Left ventricle myocardium inferior (tissue), 1 donor: Measurements from ENCODE around the gene SEPHS2. TPM values are rescaled to one million over a fixed set of nuclear protein-coding genes. Genes with fewer than 3 reads are reported as not detected.

Source experiments
- DNase-seq: peaks from one replicate; pipeline ENCODE4 v3.0.0-alpha.2; 2020
- H3K27ac ChIP-seq: fragments of 200-600 bp; replicated peaks from 2 replicates; pipeline ENCODE4 v1.8.0; 2021
- H3K27me3 ChIP-seq: fragments of 200-600 bp; 2 replicates; pipeline ENCODE4 v1.8.0; 2021; ENCODE audit warnings: low read depth
- H3K36me3 ChIP-seq: fragments of 200-600 bp; 2 replicates; pipeline ENCODE4 v1.8.0; 2021
- H3K4me1 ChIP-seq: fragments of 200-600 bp; 2 replicates; pipeline ENCODE4 v1.8.0; 2021
- H3K4me3 ChIP-seq: fragments of 200-600 bp; 2 replicates; pipeline ENCODE4 v1.8.0; 2021; ENCODE audit warnings: mild to moderate bottlenecking, moderate library complexity
- H3K9me3 ChIP-seq: fragments of 200-600 bp; replicated peaks from 2 replicates; pipeline ENCODE4 v1.8.0; 2021
- intact Hi-C: fragments of 100-400 bp; cut with micrococcal nuclease; formaldehyde crosslinking; loops from one replicate; pipeline ENCODE4 v1.11.0; 2022
- total RNA-seq: library from RNA; stranded (reverse); fragmentation: NEBNext Ultra II Directional; extraction: Animal tissue kit (Norgen Biotek cat#: 25700); gene quantifications from one replicate; pipeline ENCODE4 v1.2.1, GENCODE V29; 2021
- TF ChIP-seq, protein P1 (sequence below): fragments of 200-600 bp; IDR thresholded peaks from 2 replicates; pipeline ENCODE4 v1.8.0; 2021; ENCODE audit warnings: antibody characterized with exemption, mild to moderate bottlenecking, borderline replicate concordance
- donor health status: DM: no; HTN: yes; CAD: no; lungs with severe emphysema.

SEPHS2 gene
- total RNA-seq, 1 donor from 2014 or later, result 29.8 TPM

DNA sequence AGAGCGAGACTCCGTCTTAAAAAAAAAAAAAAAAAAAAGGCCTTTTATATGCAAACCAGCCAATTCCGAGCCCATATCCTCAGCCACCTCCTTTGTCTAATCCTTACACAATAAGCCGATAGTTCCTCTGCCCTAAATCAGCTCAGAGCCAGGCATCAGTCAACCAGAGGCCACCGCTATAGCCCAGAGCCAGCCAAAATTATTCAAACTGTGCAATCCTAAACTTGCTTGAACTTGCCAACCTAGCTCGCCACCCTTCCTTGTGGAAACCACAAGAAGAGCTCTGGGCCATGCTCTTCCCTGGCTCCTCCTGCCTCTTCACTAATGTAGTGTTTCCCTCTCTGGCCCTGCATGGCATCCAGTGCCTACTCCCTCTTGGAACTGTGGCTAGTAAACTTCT is 44.5 kb upstream of the SEPHS2 start:
- intact Hi-C loops, result no loop called here
- H3K36me3 ChIP-seq, result no peaks in the 10 kb centered on the region

DNA sequence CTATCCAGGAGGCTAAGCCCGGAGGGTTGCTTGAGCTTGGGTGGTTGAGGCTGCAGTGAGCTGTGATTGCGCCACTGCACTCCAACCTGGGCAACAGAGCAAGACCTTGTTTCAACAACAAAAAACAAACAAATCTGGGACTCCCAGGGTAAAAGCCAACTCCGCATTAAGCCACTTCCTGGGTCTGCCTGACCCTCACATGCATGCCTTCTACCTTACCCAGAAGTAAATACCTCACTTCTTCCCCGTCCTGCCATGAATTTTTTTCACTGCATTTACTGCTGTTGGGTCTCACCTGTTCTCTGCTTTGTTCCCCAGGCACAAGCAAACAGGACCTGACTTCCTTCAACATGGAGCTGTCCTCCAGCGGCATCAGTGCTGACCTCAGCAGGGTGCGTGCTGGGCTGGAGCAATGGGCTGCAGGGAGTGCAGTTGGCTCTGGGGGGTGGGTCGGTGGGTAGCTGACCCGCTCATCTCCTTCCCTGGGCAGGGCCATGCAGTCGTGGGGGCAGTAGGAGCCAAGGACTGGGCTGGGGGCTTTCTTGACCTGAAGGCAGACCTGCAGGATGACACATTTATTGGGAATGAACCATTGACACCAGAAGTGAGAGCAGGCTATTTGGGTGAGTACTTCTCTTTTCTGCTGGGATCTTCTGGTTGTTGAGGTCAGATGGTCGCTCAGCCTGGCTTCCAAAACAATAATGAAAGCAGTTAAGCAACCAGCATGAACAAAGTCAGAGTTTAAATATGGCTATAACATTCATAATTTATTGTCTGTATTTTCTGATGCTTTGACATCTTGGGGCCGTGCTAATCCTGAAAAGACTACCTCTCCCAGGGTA is 43.3 kb upstream of the SEPHS2 start:
- DNase-seq, result no peak
- no peaks in the 10 kb centered on the region for H3K4me1 ChIP-seq
- H3K36me3 ChIP-seq, result no peaks in the 10 kb centered on the region
- H3K27ac ChIP-seq, result no peak overlapping the region
- intact Hi-C loops, result no loop called here
- H3K27me3 ChIP-seq, result peaks cover 20% of the 10 kb centered on the region
- no peaks in the 10 kb centered on the region for H3K9me3 ChIP-seq
- TF ChIP-seq, protein P1, sequence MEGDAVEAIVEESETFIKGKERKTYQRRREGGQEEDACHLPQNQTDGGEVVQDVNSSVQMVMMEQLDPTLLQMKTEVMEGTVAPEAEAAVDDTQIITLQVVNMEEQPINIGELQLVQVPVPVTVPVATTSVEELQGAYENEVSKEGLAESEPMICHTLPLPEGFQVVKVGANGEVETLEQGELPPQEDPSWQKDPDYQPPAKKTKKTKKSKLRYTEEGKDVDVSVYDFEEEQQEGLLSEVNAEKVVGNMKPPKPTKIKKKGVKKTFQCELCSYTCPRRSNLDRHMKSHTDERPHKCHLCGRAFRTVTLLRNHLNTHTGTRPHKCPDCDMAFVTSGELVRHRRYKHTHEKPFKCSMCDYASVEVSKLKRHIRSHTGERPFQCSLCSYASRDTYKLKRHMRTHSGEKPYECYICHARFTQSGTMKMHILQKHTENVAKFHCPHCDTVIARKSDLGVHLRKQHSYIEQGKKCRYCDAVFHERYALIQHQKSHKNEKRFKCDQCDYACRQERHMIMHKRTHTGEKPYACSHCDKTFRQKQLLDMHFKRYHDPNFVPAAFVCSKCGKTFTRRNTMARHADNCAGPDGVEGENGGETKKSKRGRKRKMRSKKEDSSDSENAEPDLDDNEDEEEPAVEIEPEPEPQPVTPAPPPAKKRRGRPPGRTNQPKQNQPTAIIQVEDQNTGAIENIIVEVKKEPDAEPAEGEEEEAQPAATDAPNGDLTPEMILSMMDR, result no peak
- no peak overlapping the region for H3K4me3 ChIP-seq

More for the DNA sequence above, 44.5 kb upstream of the SEPHS2 start:
- peaks cover 23% of the 10 kb centered on the region for H3K27me3 ChIP-seq
- no peak for DNase-seq
- H3K9me3 ChIP-seq, result no peaks in the 10 kb centered on the region
- no peak overlapping the region for H3K4me3 ChIP-seq
- H3K4me1 ChIP-seq, result no peaks in the 10 kb centered on the region
- no peak overlapping the region for H3K27ac ChIP-seq
- TF ChIP-seq, protein P1, result no peak

DNA sequence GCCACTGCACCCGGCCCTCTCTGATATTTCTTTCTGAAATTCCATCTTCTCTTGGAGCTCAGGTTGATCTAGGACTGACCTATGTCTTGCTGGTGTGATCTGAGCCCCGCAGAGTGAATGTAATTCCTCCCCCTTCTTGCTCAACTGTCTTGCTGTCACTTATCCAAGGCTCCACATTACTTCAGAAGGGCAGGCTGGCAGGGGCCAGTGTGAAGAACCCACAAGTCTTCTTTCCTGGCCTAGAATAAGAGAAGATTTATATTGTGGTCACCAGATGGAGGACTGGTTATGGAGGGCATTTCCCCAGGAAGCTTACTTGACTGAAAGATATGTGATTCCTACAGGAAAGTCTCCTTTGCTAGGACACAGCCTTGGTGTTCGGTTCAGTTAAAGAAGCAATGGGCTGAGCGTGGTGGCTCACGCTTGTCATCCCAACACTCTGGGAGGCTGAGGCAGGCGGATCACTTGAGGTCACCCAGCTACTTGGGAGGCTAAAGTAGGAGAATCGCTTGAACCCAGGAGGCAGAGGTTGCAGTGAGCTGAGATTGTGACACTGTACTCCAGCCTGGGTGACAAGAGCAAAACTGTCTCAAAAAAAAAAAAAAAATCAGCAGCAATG is 40.3 kb upstream of the SEPHS2 start:
- H3K27me3 ChIP-seq, result peaks cover 20% of the 10 kb centered on the region
- H3K9me3 ChIP-seq, result no peaks in the 10 kb centered on the region
- DNase-seq, result no peak
- no peaks in the 10 kb centered on the region for H3K36me3 ChIP-seq
- H3K4me1 ChIP-seq, result no peaks in the 10 kb centered on the region
- intact Hi-C loops, result no loop called here
- no peak overlapping the region for H3K4me3 ChIP-seq
- H3K27ac ChIP-seq, result no peak overlapping the region
- TF ChIP-seq, protein P1, result no peak

DNA sequence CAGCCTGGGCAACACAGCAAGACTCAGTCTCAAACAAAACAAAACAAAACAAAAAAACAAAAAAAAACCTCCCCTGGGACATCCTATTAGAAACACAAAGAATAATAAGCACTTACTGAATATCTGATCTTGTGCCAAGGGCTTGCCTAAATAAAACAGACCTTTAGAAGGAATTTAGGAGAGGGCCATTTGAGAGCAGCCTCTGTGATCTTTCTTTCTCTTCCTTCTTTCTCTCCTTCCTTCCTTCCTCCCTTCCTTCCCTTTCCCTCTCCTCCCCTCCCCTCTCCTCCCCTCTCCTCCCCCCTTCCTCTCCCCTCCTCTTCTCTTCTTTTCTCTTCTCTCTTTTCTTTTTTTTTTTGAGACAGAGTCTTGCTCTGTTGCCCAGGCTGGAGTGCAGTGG is 39.2 kb upstream of the SEPHS2 start:
- peaks cover 20% of the 10 kb centered on the region for H3K27me3 ChIP-seq
- intact Hi-C loops, result no loop called here
- TF ChIP-seq, protein P1, result no peak
- no peak overlapping the region for H3K4me3 ChIP-seq
- H3K9me3 ChIP-seq, result no peaks in the 10 kb centered on the region
- H3K27ac ChIP-seq, result no peak overlapping the region
- H3K4me1 ChIP-seq, result no peaks in the 10 kb centered on the region
- H3K36me3 ChIP-seq, result no peaks in the 10 kb centered on the region
- DNase-seq, result no peak

DNA sequence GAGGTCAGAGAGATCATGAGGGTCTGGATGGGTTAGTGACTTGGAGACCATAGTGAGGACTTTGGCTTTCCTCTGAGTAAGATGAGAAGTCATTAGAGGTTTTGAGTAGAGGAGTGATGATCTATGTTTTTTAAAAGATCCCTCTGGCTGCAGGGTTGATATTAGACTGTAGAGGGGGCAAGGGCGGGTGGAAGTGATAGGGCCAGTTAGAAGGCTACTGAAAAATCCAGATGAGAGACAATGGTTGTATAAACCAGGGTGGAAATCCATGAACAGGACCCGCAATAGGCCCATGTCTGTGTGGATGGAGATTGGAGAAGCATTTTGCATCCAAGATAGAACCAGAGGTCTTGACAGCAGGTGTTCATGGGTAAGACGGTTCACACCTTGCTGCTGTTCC is 36.7 kb upstream of the SEPHS2 start:
- no peaks in the 10 kb centered on the region for H3K36me3 ChIP-seq
- TF ChIP-seq, protein P1, result no peak

More for the DNA sequence above, 36.7 kb upstream of the SEPHS2 start:
- intact Hi-C loops, result no loop called here
- no peaks in the 10 kb centered on the region for H3K4me1 ChIP-seq
- H3K4me3 ChIP-seq, result no peak overlapping the region
- H3K27me3 ChIP-seq, result peaks cover 13% of the 10 kb centered on the region
- H3K9me3 ChIP-seq, result no peaks in the 10 kb centered on the region
- no peak overlapping the region for H3K27ac ChIP-seq
- DNase-seq, result no peak
